ENCODE measurements around the gene GRM2.

The GRM2 gene

DNA sequence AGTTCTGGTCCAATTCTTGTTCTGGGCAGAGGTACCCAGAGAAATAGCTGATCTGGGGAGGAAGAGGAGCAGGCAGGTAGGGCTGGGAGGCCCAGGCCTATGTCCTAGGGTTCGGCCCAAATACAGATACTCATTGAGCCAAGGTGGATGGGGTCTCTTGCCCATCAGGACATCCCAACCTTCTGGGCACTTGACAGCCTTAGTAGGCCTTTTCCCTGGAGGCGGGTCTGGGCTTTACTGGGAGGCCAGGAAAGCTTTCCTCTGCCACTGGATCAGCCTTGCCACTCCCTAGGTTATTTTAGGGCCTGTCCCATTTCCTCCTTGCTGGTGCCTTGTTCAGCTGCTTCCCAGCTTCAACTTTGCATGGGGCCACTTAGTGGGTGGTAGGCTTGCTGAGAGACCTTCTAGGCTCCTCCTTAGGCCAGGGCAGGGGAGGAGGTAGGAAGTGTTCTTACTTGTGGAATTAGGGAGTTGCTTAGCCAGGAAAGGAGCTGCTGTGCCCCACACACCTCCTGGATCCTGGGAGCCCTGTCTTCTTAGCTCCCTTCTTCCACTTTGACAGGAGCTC lies 26.1 kb upstream of the GRM2 start:
- DNase-seq: no peak

DNA sequence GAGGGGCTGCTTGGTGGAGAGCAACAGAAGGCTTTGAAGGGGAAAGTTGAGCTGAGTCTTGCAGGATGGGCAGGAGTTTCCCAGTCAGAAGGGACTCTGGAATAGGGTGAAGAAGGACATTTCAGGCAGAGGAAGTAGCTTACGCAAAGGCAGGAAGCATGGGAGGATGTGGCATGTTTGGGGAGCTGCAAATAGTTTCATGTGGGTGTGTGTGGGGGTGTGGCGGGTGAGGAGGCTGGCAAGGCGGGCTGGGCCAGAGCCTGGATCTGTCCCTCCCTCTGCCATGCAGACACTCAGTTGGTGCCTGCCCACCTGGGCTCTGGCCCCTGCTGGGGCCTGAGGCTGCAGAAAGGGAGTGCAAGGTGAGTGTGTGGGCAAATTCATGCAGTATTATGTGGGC lies 25.4 kb upstream of the GRM2 start:
- DNase-seq: peak; percentile 25

DNA sequence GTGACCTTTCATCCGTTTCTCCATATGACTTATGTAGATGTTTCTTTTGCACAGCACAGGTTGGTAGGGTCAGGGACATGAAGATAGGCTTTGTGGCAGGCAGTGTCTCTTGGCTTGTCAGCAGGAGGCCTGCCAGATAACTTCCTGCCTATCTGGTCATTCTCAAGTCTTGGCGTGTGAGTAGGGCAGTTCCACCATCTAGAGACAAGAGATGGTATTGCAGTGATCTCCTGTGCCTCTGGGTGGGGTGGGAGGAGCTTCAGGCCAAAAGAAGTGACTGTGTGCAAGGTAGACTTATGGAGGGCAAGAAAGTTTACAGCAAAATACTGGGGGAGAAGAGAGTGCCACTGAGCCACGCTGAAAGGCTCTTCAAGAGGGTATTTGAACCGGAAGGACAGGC lies 24.8 kb upstream of the GRM2 start:
- DNase-seq: peak; percentile 80

DNA sequence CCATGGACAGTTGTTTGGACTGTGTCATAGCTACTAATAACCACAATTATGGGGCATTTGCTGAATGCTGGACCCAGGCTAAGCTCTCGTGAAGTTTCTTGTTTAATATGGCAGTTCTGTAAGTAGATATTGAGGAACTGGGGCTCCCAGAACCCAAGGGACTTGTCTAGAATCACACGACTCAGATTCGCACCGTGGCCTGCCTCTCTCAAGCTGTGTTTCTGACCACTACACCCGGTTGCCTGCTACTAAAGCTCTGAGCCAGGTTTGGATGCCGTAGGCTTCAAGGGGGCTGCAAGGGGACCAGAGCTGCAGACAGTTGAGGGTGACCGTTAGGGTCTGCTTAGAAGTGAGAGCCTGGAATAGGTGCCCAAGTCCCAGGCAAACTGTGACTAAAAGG lies 24.3 kb upstream of the GRM2 start:
- DNase-seq: no peak

DNA sequence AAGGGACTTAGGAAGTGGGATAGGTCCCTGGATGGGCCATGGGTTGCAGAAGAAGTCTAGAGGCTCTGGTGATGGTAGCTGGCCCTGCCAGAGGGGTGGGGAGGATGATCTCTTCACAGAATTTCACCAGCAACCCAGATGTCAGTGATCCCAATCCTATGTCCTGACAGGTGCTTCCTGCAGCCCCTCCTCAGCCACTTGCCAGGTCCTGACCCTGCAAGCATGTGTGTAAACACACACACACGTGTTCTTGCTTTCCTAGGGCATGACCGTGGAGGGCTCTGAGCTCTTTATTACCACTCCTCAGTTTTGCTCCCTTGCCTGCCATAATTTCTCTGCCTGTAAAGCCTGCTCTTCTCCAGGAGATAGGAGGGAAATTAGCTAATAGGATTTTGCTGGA lies 23.3 kb upstream of the GRM2 start:
- DNase-seq: no peak

DNA sequence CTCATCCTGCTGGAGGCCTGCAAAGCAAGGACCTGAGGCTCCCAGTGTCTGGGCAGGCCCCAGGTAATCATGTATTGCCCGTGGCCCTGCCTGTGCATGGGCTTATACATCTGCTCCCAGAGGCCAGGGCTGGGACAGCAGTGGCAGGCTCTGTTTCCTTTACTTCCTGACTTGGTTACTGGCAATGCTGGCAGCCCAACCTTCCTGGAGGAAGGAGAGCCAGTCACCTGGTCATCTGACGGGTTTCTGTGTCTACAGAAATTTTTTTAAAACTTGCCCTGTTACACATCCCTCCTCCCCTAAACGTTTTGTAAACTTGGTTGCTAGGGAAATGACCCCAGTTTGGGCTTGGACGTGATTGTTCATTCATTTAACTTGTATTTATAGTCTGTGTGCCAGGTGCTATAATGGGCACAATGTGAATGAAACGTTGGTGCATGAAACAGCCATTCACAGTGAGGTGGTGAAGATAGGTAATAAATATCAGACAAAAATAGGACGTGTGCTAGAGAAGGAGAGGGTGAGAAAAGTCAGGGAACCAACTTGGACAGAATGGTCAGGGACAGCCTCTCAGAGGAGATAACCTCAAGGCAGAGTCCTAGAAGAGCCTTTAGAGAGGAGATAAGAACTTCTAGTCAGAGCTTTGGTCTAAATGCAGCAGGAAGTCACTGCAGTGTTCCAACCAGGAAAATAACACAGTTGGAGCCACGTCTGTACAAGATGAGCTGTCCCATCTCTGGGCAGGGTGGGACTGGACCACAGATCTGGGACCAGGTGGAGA lies 21.7 kb upstream of the GRM2 start:
- DNase-seq: peak; percentile 23

DNA sequence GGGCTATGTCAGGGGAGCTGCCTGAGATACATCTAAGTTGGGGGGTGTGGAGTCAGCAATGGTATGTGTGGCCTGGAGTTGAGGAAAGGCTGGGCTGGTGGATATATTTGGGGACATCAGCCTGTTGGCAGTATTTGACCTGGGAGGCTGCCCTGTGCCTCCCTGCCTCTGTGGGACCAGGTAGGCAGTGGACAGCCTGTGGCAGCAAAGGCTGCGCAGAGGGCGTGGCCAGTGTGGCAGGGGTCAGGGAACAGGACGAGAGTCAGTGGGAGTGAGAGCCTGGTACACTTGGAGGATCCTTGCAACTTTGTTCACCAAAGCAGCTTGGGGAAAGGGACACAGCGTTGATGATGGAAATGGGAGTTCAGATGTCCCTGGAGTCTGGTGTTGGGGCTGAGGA lies 20.8 kb upstream of the GRM2 start:
- DNase-seq: no peak

DNA sequence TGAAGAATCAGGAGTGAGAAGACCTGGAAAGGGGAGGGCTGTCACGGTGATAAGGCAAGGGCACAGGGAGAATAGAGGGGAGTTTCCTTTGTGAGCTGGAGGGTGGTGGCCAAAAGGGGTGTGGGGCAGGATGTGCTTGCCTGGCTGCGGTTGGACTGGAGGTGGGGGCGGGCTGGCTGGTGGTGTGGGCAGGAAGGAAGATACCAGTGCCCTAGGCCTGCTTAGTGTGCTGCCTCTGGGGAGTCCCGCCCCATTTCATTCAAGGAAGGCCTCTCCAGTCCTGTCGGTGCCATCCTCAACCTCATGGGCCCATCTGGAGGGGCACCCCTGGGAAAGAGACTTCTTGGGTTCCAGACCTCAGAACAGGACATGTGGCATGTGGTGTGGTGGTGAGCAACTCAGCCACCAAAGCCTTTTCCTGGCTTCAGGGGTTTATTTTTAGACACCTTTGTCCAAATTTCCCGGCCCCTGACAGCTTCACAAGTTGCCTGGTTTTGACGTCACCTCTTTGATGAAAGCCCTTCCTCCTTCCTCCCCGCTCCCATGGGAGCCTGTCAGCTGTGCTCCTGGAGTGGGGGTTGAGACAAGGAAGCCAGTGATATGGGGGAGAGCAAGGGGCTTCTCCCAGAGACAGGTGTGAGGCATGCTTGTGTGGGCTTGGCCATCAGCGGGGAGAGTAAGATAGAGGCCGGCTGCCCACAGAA lies 20.2 kb upstream of the GRM2 start:
- DNase-seq: peak; percentile 83

DNA sequence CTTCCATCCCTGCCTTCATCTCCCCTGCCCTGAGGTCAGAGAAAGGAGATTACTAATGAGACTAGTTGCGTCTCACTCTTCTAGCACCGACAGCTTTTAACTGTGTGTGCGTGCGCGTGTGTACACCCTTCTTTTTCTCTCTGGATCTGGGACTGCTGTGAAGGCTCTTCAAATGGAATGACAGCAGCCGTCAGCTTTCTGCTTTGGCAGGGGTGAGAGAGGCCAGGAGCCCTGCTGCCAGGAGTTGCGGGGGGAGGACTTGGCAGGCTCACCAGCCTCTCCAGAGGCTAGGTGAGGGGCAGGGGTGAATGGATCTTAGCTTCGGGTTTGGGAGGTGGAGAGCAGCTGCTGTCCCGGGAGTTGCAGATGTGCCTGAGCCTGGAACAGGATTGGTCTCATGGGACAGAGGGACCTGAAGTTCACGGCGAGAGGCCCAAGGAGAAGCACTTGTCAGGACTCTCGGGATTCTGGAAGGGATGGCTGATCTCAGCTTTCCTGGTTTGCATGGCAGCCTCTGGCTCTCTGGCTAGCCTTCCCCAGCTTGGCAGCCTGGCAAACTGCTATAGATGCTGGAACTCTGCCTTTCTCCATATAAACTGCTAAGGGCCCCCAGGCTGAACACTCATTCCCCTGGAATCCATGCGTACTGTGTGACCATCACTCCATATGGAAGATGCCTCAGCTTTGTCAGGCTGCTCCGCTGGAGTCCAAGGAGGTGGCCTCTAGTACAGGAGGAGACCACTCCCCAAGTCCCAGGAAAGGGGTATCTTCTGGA lies 19.2 kb upstream of the GRM2 start:
- no peak for DNase-seq

DNA sequence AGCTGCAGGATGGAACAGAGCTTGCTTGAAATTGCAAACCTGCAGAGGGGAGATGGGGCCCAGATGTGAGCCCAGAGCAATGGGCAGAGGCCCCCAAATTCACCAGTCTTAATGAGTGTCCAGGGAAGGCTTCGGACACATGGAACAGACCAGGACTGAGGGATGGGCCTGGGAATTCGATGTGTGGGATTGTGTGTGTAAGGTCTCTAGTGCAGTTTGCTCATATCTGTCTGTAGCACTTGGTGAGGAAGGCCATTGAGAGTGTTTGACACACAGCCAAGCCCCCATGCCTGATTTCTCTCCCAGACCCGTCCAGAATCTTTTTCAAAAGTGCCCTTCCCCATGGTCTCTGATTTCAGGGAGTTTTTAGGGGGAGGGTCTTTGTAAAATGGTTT lies 18.7 kb upstream of the GRM2 start:
- DNase-seq: no peak

DNA sequence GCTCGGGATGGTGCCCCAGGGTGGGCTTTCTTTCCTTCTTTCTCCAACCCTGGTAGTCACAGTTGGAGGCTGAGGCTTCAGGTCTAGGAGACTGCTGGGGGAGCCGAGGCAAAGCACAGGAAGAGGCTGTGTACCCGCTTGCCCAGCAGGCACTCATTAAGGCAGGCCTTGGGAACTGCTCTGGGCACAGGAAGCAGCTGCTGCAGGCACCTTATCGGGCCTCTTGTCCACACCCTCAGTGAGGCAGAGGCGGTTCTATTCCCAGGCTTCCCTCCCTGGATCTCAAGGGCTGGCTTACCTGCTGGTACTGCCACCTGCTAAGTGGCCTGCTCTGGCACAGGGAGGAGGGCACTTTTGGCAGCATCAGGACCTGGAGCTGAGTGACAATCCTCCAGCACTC lies 15.8 kb upstream of the GRM2 start:
- no peak for DNase-seq

DNA sequence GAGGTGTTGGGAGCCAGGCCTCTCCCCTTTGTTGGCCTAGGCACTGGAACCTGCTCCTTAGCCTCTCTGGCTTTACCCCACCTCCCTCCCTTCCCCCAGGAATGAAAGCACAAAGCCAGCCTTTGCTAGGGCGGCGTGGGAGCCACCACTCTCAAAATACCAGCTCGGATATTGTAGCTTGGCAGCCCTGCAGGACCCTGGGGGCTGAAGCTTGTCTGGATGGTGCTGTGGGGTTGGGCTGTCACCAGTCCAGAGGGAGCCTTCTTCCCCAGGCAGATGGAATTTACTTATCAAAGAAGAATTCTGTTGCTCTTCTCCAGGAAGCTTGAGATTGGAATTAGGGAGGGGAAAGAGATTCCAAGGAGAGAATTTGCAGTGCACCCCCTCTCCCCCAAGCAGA lies 14.9 kb upstream of the GRM2 start:
- no peak for DNase-seq

DNA sequence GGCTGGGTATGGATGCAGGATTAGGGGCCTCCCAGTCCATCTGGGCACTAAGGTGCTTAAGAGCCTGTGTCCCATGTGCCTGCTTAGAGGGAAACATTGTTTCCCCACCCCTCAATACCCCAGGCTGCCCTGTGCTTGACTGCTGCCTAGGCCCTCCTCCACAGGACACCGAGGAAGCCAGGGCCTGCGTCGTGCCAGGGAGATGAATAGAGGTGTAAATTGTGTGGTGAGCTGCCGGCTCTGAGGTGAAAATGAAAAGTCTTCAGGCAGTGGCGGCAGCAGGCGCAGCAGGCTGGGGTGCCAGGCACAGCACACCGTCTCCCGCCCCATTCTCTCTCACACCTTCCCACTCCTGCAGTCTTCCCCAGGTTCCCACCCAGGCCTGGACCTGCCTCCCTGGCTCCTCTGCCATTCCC lies 13.9 kb upstream of the GRM2 start:
- no peak for DNase-seq

DNA sequence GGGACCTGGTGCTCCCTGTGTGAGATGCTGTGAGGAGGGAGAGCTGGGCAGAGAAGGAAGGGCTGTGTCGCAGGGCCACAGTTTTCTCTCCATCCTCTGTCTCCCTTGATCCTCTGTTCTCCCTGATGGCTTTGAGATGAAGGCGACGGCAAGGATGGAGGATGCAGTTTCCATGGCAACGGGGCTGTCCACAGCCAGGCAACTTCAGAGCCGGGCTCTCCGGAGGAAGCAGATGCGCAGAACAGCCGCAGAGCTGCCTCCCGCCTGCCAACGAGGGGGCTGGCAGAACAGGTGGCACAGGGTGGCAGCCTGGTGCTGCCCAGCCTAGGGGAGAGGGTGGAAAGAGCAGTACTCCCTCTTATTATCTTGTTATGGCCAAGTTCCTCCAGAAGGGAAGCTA lies 9.9 kb upstream of the GRM2 start:
- no peak for DNase-seq

DNA sequence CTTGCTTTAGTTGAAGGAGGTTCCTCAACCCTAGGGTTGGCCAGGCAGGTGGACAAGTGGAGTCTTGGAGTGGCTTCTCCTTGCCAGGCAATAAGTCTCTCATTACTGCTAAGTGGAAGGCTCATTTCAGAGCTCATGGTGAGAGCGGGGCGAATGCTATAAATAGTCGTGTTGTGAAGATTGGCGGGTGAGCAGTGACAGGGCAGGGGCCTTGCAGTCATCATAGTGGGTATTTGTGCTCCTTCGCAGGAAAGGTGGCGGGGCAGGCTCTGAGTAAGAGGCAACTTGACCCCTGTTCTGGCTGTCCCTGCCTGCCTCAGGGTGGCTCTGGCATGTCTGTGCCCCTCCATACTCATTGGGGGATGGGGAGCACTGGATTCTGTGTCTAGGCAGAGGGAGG lies 8.7 kb upstream of the GRM2 start:
- DNase-seq: no peak

DNA sequence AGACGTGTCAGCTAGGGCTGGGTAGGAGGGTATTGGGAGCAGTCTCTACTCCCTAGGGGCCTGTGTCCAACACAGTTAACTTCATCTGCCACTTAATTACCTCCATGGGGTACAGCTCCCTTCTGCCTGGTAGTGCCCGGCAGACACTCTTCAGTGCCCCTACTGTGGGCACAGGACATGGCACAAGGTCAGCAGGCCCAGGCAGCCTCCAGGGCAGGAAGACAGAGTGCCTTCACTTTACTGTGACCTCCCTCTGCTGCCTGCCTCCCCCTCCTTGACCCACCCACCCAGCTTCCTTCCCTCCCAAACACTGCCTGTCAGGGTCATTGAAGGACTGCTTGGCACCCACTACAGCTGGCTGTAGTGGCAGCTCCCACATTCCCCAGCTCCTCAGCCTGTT lies 6.5 kb upstream of the GRM2 start:
- DNase-seq: no peak

DNA sequence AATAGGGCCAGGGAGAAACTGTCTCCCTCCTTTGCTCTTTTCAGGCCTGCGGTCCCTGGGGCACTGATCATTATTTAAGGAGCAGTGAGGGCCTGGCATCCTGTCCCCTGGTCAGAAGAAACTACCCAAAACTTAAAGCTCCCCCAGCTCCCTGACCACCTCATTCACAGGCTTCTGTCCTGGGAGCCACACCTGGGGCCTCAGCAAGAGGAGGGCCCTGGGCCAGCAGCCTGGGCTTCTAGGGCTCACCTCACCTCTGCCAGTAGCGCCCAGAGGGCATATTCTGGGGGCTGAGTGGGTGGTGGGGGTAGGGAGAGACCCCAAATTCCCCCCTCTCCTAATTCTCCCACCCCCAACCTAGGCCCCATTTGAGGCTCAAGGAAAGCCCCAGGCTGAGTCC lies 4.7 kb upstream of the GRM2 start:
- DNase-seq: no peak

DNA sequence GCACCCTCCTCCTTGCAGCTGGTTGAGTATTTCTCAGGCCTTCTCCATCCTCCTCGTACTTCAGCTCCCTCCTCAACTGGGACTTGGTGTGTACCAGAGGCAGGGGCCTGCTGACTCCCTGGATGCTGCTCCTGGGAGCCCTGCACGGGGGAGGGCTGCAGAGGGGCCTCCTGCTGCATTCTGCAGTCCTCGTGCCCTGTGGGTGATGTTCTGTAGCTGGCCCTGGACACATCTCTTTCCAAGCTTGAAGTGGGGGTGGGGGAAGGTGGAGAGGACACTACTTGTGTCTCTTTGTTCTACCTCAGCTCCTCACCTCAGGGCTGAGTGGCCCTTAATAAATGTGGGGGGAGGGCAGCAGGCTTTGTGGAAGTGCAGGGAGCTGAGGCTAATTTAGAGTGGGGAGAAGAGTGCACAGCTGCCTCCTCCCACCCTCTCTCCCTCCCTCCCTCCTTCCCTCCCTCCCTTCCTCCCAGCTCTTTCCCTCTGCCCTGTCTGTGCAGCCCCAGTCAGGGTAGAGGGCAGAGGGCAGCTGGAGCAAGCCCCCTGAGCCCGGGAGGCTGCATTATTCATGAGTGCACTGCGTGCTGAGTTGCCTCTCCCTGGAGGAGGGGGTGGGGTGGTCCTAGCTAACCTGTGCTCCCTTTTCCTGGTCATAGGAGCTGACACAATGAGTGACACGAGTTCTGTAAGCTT lies 3.7 kb upstream of the GRM2 start:
- no peak for DNase-seq

DNA sequence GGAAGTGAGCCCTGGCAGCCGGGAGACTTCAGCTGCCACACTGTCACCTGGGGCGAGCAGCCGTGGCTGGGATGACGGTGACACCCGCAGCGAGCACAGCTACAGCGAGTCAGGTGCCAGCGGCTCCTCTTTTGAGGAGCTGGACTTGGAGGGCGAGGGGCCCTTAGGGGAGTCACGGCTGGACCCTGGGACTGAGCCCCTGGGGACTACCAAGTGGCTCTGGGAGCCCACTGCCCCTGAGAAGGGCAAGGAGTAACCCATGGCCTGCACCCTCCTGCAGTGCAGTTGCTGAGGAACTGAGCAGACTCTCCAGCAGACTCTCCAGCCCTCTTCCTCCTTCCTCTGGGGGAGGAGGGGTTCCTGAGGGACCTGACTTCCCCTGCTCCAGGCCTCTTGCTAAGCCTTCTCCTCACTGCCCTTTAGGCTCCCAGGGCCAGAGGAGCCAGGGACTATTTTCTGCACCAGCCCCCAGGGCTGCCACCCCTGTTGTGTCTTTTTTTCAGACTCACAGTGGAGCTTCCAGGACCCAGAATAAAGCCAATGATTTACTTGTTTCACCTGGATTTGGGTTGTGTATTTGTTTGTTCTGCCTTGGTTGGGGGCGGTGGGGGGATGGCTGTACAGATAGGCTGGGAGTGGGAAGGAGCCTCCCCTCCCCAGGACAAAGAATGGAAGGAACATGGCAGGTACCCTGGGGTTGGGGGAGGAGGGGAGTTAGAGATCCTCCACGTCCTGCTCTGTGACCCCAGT lies 2.9 kb upstream of the GRM2 start:
- no peak for DNase-seq

DNA sequence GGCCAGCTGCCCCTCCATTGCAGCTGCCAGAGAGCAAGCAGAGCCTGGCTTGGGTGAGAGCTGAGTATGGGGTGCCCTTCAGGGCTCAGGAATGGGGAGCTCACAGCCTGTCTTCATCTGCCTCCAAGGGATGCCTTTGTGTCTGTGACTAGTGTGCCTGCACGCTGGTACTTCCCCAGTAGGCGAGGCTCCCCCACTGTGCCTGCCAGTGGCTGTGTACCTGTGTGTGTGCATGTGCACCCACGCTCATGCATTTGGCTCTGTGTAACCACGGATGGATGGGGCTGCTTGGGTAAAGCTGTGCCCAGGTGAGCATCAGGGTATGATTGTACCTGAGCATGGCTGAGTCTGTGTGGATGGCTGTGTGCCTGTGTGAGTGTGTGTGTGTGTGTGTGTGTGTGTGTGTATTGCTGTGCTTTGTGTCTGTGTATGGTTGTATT lies 2.3 kb upstream of the GRM2 start:
- DNase-seq: no peak

DNA sequence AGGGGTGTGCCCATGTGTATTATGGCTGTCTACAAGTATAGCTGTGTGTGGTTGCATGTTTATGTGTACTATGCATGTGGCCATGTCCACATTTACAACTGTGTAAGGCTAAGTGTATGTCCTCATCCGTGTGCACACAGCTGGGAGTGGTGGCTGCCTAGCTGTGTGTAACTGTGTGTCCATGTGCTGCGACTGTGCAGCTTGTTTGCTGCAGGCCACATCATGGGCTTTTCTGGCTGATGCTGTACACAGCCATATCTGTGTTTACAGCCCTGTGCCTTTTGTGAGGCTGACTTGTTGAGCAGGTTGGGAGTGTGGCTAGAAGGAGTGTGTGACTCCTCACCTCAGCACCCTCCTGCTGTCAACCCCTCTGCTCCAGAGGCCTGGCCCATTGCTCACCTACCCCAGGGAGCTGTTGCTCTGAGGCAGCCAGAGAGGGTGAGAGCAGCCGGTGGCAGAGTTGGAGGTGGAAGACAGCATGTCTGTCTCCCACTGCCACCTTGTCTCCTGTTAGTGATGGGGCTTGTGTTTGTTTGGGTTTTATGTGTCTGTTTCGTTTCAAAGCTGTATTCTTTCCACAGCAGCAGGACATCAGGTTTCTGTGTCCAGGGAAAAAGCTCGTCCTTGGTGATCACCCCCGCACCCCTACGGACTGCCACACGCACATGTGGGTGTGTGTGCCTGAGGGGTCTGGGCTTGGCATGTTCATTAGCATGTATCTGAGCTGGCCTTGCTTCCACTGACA lies 1.4 kb upstream of the GRM2 start:
- DNase-seq: no peak
